Stimulated activated CD4-positive, alpha-beta T cell treated with anti-CD3 and anti-CD28 coated beads, Interleukin-4, amount 100 ng/mL, for 4 hours (primary cell): ENCODE results near the gene DLEC1.
"Not testable (repeated sequence)": the region's sequence is repeated elsewhere in the genome, so short reads cannot be mapped to it uniquely, and the experiment has no call there.

Experiments used
- DNase-seq, 2 experiments: peaks; one replicate each; pipeline ENCODE4 v3.0.0-alpha.2; 2020

The DLEC1 gene

DNA sequence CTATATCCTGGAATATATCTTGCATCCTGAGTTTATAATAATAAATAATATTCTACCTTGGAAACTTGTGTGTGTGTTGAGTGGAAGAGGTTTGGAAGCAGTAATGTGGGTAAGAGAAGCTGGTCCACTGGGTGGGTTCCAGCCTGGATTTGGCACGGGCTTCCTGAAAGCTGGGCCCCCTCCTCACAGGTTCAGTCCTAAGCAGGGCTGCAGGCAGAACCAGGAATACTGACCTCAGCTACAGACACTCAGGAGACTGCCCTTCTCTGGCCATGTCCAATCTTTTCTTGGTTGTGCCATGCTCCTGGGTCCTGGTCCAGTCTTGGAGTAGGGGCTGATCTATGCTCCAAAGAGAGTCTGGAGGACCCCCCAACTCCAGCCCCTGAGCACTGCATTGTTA lies 104.0 kb downstream of the DLEC1 start:
- no peak for DNase-seq

DNA sequence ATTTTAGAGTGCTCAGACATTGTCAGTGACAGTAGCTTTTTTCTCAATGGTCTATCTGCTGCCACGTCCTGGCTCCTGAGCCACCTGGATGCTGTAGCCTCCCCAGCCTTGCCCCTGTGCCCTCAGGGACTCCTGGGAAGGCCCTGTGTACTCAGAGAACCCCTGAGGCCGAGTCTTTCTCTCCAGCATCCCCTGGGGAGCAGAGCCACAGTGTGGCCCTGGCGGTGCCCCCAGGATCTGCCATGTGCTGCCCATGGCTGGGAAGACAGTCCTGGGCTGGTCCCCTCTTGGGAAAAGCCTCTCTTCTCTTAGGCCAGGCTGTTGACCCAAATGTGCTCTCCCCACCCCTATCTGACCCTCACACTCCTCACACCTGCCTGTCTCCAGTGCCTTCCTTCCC lies 104.5 kb downstream of the DLEC1 start:
- DNase-seq = no peak

DNA sequence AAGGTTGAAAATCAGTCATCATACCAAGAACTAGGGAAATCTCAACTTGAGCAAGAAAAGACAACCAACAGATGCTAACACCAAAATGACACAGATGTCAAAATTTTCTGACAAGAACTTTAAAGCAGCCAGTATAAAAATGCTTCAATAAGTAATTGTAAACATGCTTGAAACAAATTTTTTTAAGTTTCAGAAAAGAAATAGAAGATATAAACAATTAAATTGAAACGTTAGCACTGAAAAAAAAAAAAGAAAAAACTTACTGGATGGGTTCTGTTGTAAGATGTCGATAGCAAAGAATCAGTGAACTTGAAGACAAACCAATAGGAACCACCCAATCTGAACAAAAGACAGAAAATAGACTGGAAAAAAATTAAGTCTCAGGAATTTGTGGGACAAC lies 107.5 kb downstream of the DLEC1 start:
- no peak for DNase-seq

DNA sequence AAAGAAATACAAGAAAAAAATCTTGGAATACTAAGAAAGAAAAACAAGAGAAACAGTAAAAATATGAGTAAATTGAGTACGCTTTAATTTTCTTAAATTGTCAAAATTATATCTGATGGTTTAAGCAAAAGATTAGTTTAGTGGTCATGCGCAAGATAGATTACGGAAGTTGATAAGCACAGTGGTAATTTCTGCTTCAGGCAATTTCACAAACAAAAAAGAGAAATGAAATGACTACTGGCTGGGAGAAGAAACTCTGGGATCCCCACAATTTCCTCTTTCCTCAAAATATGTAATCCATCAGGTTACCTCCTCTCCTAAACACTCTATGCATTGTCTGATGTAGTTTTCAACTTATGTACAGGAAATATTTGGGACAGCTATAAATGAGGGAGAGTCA lies 108.4 kb downstream of the DLEC1 start:
- DNase-seq = no peak

DNA sequence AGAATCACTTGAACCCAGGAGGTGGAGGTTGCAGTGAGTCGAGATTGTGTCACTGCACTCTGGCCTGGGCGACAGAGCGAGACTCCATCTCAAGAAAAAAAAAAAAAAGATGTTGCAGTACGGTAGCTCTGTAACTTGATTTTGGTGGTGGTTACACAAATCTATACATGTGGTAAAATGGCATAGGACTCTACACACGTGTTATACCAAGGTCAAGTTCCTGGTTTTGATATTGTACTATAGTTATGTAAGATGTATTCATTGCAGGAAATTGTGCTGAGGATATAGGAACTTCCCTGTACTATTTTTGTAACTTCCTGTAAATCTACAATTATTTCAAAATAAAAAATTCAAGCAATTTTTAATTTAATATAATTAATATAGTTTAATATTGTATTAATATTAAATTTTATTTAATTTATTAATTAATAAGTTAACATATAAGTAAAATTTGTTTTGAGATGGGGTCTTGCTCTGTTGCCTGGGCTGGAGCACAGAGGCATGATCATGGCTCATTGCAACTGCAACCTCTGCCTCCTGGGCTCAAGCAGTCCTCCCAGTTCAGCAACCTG lies 109.4 kb downstream of the DLEC1 start:
- no peak for DNase-seq

DNA sequence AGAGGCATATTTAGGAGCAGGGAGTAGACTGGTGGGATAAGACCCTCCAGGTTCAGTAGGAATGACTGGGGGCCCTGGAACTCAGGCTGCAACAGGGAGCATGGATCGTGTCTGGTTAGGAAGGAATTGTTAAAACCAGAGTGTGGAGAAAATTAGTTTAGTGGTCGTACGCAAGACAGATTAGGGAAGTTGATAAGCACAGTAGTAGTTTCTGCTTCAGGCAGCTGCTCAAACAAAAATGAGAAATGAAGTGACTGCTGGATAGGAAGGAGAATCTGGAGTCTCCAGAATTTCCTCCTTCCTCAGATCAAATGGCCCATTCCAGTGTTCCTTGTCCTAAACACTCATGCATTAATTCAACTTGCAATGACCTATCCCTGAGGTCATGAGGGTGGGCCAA lies 110.7 kb downstream of the DLEC1 start:
- DNase-seq = no peak

DNA sequence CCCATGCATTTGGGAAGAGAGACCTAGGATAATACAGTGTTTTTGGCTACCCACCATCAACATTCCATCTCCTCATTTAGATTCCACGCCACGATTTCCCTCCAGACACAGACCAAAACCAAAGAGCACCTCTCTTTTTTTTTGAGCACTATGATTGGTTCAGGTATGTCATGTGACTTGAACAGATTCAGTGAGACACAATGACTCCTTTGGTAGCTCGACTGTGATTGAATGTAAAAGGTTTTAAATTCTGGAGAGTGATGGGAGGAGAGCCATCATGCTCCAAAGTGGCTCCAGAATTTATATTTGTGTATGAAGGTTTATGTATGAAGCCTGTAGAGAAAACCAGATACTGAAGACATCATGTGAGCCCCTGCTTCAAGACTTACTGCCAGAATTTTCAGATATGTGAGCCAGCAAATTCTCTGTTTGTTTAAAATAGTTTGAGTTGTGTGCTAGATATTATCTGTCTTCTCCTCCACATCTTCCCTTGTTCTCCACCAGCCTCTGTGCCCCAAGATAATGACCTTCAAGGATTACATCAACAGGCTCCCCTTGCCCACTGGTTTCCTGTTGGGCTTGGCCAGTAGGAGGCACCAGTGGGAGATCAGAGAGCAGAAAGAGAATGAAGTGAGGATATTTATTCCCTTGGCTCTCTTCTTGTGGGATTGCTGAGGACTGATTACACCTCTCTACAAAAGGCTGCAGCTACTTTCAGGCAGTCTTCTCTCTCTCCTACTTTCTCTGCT lies 111.9 kb downstream of the DLEC1 start:
- no peak for DNase-seq

DNA sequence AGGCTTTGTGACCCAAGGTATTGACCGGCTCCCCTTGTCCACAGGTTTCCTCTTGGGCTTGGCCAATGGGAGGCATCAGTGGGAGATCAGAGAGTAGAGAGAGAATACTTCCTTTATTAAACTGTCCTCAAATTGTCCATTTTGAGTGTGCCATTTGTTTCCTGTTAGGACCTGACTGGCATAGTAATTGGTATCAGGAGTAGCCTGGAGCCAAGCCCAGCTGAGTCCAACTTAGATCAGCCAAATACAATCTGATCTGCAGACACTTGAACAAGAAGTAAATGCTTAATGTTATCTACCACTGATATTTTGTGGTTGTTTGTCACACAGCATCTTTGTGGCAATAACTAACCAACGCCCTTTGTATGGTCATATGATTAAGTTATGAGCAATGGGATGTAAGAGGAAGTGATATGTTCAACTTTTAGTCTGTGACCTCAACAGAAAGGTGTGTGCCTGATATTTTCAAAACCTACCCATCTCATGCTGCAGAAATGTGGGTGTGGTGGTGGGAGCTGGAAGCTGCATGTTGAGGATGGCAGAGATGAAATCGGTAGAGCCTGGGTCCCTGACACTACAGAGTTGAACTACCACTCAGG lies 112.8 kb downstream of the DLEC1 start:
- DNase-seq = no peak

DNA sequence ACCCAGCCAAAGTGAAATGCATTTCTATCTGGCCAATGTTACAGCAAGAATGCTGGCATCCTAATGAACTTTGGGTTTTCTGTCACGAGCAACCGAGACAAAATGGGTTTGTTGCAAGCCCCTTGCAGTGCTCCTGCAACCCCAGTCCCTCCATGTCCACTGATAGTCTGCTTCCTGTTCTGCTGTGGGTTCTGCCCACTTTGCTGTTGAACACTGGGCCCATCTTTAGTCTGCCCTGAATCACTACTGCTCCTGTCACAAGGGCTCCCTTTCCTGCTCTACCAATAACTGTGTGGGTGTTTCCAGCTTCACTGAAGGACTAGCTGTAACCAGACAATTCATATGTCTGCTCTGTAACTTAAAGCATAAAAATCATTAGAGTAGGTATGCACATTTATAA lies 113.6 kb downstream of the DLEC1 start:
- no peak for DNase-seq

DNA sequence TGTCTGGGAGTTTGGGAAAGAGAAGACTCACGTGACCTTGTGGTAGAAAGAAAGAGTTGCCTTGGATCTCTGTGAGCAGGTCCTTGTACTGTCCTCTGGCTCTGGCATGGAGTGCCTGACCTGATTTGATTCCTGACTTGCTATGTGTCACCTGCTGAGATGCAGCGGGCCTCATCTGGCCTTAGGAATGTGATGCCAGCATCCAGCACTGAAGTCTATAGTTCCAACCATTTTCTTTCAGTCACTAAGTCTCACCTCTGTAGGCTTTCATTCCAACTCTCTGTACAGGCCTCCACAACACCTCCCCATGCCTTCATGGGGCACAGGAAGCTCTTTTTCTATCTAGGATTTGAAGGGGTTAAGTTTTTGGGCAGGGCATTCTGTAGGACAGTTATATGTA lies 114.2 kb downstream of the DLEC1 start:
- no peak for DNase-seq

DNA sequence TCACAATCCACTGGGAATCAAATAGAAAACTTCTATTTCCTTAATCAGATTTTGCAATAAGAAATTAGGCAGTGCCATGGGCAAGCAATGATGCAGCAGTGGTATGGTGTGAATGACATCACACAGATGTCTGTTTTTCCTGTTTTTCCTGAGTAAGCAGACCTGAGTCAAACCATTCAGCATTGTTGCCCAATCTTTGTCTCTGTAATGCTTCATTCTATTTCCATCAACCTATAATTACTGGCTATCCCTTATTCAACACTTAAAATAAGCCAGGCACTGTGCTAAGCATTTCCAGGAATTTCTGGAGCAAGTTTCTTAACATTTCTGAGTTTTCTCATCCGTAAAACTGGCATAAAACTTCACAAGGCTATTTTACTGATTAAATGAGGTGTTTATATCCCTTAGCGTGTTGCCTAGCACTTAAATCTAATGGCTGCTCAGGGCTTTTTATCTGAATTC lies 115.1 kb downstream of the DLEC1 start:
- DNase-seq = no peak

DNA sequence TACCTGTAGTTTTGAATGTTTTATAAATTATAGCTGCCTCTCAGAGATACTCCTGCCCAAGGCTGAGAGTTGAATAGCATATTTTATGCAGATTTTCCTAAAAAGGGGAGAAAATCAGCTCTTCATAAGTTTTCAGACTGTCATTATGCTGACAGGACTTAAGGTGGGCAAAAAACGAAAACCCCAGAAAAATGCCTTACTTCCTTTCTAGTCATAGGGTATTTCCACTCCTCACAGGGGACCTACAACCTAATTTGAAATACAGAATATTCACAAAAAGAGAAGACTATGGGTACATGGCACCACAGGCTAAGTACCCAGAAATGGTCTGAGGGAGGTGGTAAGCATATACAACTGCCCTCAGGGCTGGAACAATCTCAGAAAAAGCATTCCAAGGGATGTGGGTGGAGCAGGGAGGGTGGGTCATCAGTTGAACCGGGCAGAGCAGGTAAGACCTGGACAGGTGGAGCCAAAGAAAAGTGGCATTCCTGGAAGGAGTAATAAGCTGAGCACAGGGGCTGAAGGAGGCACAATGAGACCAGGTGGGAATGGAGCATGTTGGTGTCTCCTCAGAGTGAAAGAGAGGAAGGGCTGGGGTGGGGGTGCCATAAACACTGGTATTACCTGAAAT lies 115.7 kb downstream of the DLEC1 start:
- no peak for DNase-seq

DNA sequence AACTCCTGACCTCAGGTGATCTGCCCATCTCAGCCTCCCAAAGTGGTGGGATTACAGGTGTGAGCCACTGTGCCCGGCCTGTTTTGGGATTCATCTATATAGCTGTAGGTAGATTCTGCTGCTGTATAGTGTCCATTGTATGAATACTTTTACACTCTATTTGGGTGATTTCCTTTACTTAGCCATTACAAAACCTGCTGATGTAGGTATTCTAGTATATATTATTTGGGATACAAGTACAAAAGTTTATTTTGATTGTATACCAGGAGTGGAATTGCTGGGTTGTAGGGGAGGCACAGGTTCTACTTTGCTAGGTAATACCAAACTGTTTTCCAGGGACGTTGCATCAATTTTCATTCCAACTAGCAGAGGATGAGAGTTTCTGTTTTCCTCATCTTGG lies 116.8 kb downstream of the DLEC1 start:
- no peak for DNase-seq

DNA sequence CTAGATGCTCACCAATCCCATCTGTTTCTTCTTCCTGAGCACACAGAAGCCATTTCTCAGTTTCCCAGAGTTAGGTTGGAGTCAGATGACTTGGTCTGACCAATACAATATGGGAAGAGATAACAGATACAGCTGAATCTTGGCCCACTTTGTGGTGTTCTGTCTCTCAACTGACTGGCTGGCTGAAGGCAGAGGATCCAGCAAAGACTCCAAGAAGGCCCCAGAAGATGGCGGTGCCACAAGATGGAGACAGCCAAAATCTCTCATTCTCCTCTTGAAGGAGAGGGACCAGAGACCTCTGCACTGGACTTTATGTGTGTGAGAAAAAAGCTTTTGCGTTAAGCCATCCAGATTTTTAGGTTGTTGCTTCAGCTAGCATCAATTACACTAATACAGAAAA lies 118.1 kb downstream of the DLEC1 start:
- DNase-seq = no peak

DNA sequence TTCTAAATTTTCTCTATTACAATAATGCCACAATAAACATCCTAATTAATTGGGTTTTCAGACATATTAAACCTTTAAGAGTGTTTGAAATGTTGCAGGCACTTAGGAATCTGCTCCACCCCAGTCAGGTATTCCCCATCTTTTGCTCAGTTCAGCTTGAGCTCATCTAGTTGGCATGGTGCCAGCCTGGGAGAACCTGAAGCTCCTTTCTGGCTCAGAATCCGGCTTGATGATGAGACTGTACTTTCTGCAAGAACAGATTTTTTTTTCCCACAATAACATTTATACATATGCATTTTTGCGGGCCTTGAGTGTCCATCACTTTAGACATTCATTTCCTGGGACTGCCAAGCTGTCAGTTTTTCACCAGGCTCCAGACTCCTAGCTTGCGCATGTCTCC lies 118.6 kb downstream of the DLEC1 start:
- no peak for DNase-seq

DNA sequence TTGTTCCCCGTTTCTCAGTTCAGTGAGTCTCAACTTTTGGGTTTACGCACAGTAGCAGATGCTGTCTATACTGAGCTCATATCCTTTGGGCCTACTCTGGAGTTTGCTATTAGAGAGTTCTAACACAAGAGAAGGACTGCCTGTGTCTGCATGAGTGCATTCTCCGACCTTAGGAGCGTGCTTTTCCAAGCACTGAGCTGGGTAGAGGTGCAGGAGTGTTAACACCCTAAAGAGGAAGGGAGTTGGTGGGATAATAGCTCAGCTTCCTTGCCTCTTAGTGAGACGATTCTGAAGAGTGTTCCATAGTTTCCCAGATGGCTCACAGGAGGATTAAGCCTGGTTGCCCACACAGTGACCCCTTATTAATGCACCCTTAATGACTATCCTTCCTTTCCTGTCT lies 119.5 kb downstream of the DLEC1 start:
- no peak for DNase-seq

DNA sequence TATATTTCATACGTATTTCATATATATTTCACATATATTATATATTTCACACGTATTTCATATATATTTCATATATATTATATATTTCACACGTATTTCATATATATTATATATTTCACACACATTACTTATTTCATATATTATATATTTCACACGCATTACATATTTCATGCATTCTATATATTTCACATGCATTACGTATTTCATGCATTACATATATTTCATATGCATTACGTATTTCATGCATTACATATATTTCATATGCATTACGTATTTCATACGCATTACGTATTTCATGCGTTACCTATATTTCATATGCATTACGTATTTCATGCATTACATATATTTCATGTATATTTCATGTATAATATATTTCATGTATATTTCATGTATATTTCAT lies 121.7 kb downstream of the DLEC1 start:
- DNase-seq = not testable (repeated sequence)

DNA sequence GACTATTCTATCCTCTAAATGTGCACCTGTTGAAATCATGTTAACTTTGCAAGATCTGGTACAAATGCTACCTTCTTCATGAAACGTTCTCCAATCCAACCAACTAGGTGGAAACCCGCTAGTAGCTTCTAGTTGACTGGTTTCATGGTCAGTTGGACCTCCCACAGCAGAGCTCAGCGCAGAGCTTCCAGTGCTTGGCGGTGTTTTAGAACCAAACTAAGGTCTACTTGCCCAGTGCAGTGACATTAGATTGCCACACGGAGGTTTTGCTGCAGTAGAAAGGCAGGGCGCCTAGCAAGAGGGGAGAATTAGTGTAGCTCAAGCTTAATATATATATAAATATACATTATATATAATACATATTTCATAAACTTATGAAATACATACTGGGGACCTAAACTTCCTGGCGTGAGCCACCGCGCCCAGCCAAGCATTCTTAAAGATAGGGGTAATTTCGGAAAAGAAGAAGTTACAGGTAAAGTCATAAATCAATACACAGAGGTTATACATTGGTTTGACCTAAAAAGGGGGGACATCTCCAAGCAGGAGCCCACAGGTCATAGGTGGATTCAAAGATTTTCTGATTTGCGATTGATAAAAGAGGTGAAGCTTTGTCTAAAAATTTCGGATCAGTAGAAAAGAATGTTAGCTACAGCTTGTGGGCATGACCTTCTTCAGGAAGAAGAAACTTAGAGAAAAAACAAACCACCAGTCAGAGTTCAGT lies 124.3 kb downstream of the DLEC1 start:
- DNase-seq = no peak

DNA sequence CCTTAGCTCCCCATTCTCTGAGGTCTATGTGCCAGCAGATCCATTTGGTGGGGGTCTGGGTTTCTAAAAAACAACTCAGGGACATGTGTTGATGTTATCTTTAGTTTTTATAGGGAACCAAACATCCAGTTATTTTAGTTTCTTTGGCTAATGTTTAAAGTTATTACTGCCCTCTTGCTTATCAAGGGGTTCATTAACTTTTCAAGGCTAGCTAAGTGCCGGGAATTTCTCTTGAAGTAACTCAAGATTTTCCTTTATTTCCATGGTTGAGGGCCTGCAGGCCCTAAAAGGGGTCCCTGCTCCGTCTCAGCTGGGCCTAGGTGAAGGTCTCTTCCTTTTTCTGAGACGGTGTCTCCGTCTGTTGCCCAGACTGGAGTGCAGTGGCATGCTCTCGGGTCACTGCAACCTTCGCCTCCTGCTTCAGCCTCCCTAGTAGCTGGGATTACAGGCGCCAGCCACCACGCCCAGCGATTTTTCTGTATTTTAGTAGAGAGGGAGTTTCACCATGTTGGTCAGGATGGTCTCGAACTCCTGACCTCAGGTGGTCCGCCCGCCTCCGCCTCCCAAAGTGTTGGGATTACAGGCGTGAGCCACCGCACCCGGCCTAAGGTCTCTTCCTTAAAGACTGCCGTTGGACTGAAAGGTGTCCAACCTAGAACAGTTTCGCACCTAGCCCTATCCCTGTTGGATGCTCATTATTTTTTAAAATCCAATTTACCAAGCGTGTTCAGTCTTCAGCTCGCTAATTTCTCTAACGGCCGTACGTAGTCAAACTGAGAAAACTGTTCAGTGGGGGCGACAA lies 125.0 kb downstream of the DLEC1 start:
- no peak for DNase-seq

DNA sequence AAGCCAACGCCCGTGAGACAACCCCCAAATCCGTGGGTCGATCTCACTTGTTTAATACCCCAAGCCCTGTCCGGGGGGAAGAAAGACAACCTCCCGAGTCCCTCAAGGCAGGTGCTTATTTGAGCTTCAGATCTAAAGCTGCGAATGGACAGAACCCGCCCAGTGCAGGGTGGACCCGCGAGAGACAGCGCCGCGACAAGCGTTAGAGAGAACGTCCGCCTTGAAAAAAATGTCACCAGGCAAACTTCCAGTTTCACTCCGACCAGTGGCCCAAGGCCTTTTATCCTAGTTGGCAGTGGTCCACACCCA lies 125.6 kb downstream of the DLEC1 start:
- DNase-seq = no peak

DNA sequence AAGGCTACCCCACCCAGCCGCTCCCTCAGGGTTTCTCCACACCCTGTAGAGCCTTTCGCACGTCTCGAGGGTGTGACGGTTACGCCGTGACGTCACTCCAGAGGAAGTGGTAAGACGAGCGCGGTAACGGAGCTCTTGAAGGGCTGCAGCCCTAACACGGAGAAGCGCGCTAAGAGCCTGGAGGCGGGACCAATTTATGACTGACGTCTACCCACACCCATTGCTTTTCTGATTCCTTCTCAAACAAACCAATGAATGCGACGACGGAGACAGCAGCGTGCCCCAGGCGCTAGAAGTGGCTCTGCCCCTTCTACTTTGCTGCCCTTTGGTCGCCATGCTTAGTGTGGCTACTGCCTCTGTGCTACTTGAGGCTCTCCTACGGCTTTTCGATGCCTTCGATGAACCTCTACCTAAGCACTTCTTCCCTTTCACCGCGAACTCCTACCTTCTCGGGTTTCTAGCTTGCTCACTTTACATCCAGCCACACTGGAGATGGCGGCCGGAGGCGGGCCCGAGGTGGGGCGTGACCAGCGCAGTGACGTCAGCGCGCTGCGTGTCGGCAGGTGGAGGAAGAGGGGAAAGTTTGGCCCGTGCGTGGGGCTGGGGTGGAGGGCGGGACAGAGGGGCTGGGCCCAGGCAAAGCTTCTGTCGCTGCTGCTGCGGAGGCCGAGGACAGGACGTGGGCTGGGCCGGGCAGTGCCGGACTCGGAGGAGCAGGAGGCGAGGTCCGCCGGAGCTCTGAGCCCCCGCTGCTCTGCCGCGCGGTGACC lies 126.1 kb downstream of the DLEC1 start, which contains the start of gene OXSR1:
Gene OXSR1 (plus strand): TSS at position 586 of the 770 bp plus-strand sequence. CDS start 340 bp downstream, outside the sequence.
- peak; percentile 94 to 98 for DNase-seq
